Endothelial cell of umbilical vein (primary cell): Measurements from ENCODE around the gene DTWD2. TPM values are rescaled to one million over a fixed set of nuclear protein-coding genes. Genes with fewer than 3 reads are reported as not detected.

ENCODE experiments used
- BruUV-seq: library from RNA; stranded (reverse); fragments of 400-500 nt; replicated peaks from 2 replicates; lab custom pipeline; 2021; lab: Mats Ljungman, UMichigan
- CTCF ChIA-PET: fragments of 300-600, 350-600 bp; sonication (Branson Sonifier 250); formaldehyde crosslinking; loops from one replicate; lab custom pipeline; 2021; ENCODE audit warnings: antibody characterized with exemption, inconsistent platforms; lab: Charles Lee
- POLR2A ChIA-PET: fragments of 300-600, 350-600 bp; sonication (Branson Sonifier 250); formaldehyde crosslinking; loops from one replicate; lab custom pipeline; 2021; ENCODE audit warnings: antibody characterized with exemption, inconsistent platforms; lab: Charles Lee
- DNase-seq: peaks from one replicate; pipeline ENCODE4 v3.0.0-alpha.2; 2011; ENCODE audit warnings: low read depth, low spot score
- FAIRE-seq: peaks from 2 replicates; lab custom pipeline; 2011; peaks lifted over from hg19 to GRCh38; lab: Jason Lieb, UNC
- H2AFZ ChIP-seq: 2 replicates; pipeline ENCODE4 v1.6.0; 2012; ENCODE audit warnings: low read depth, low read length, control low read depth, inconsistent platforms
- H3K27ac ChIP-seq: 2 replicates; pipeline ENCODE4 v1.5.1; 2011; ENCODE audit warnings: low read depth, mild to moderate bottlenecking, control low read depth, low read length, moderate library complexity; ENCODE audit not compliant: insufficient read depth
- H3K27me3 ChIP-seq, 2 experiments: 2 replicates each; pipeline versions ENCODE4 v1.6.0 to v1.6.1; 2011; ENCODE audit warnings: low read length in 2 of 2, mixed read lengths in 1 of 2; ENCODE audit not compliant: control insufficient read depth in 2 of 2, insufficient read depth in 2 of 2
- H3K36me3 ChIP-seq, 2 experiments: 2 replicates in 1 of 2; 3 replicates in 1 of 2; pipeline ENCODE4 v1.5.1; 2011; ENCODE audit warnings: low read length in 2 of 2, mild to moderate bottlenecking in 1 of 2, moderate library complexity in 1 of 2; ENCODE audit not compliant: control insufficient read depth in 2 of 2, insufficient read depth in 2 of 2; ENCODE audit errors: extremely low read depth in 1 of 2
- H3K4me1 ChIP-seq: 3 replicates; pipeline ENCODE4 v1.5.1; 2011; ENCODE audit warnings: mild to moderate bottlenecking, low read length; ENCODE audit not compliant: control insufficient read depth, insufficient read depth; ENCODE audit errors: extremely low read depth
- H3K4me2 ChIP-seq: 2 replicates; pipeline ENCODE4 v1.6.1; 2011; ENCODE audit warnings: low read length, control low read depth, mixed read lengths; ENCODE audit not compliant: insufficient read depth
- H3K4me3 ChIP-seq, 3 experiments: fragments of 200-600 bp in 1 of 3; sonication (generic), shearing (Covaris generic) in 1 of 3; replicated peaks in 1 of 3; 2 replicates each; pipeline ENCODE4 v1.5.1; 2011 to 2016; ENCODE audit warnings: control low read depth in 3 of 3, low read length in 3 of 3, mild to moderate bottlenecking in 2 of 3, inconsistent platforms in 1 of 3, low read depth in 1 of 3, moderate library complexity in 1 of 3; ENCODE audit not compliant: insufficient read depth in 1 of 3
- H3K79me2 ChIP-seq: 2 replicates; pipeline ENCODE4 v1.6.0; 2012; ENCODE audit warnings: low read length, inconsistent platforms; ENCODE audit not compliant: control insufficient read depth, insufficient read depth
- H3K9ac ChIP-seq: replicated peaks from 2 replicates; pipeline ENCODE3; 2011; ENCODE audit warnings: low read length, control low read depth; ENCODE audit not compliant: insufficient read depth; ENCODE audit errors: extremely low read depth
- H3K9me1 ChIP-seq: replicated peaks from 3 replicates; pipeline ENCODE4 v1.6.0; 2011; ENCODE audit warnings: mild to moderate bottlenecking, low read length; ENCODE audit not compliant: control insufficient read depth, insufficient read depth; ENCODE audit errors: extremely low read depth
- H3K9me3 ChIP-seq: replicated peaks from 2 replicates; pipeline ENCODE4 v1.5.1; 2012; ENCODE audit warnings: low read length, inconsistent platforms; ENCODE audit not compliant: control insufficient read depth, insufficient read depth
- H4K20me1 ChIP-seq: replicated peaks from 2 replicates; pipeline ENCODE3; 2011; ENCODE audit warnings: mild to moderate bottlenecking, low read length; ENCODE audit not compliant: control insufficient read depth, insufficient read depth; ENCODE audit errors: extremely low read depth
- CTCF ChIP-seq, 2 donors: IDR thresholded peaks; 1 replicate in 1 of 2; 2 replicates in 1 of 2; pipeline ENCODE4 v1.5.1; 2011; ENCODE audit warnings: low read length in 2 of 2, mild to moderate bottlenecking in 2 of 2, moderate library complexity in 2 of 2, control low read depth in 1 of 2, inconsistent platforms in 1 of 2, low read depth in 1 of 2; ENCODE audit not compliant: insufficient read depth in 1 of 2; ENCODE audit errors: extremely low read depth in 1 of 2
- EZH2 ChIP-seq: IDR thresholded peaks from 2 replicates; pipeline ENCODE4 v1.6.1; 2012; ENCODE audit warnings: borderline replicate concordance, low read depth, mild to moderate bottlenecking, moderate library complexity, low read length, inconsistent platforms; ENCODE audit not compliant: severe bottlenecking
- FOS ChIP-seq: IDR thresholded peaks from 2 replicates; pipeline ENCODE4 v1.6.1; 2011; ENCODE audit warnings: mild to moderate bottlenecking, low read length, moderate library complexity, borderline replicate concordance; ENCODE audit not compliant: insufficient read depth
- GATA2 ChIP-seq: IDR thresholded peaks from 2 replicates; pipeline ENCODE4 v1.7.0; 2011; ENCODE audit warnings: low read depth, mild to moderate bottlenecking, moderate library complexity, mixed read lengths, low read length; ENCODE audit not compliant: insufficient read length, insufficient read depth
- JUN ChIP-seq: IDR thresholded peaks from 2 replicates; pipeline ENCODE4 v1.6.1; 2011; ENCODE audit warnings: borderline replicate concordance, low read depth; ENCODE audit not compliant: insufficient read length, insufficient read depth
- MAX ChIP-seq: IDR thresholded peaks from 2 replicates; pipeline ENCODE4 v1.6.1; 2011; ENCODE audit not compliant: insufficient read depth, insufficient read length
- MYC ChIP-seq: IDR thresholded peaks from one replicate; pipeline ENCODE4 v1.6.1; 2011; ENCODE audit warnings: mild to moderate bottlenecking, low read depth, low read length
- POLR2A ChIP-seq: IDR thresholded peaks from 2 replicates; pipeline ENCODE4 v1.6.1; 2012; ENCODE audit warnings: low read depth, mild to moderate bottlenecking, control low read depth, low read length
- POLR2AphosphoS5 ChIP-seq: IDR thresholded peaks from 2 replicates; pipeline ENCODE4 v1.6.1; 2012; ENCODE audit warnings: low read depth, mild to moderate bottlenecking, control low read depth, low read length, moderate library complexity; ENCODE audit not compliant: insufficient read depth
- dilution Hi-C: fragments of 300-500 bp; cut with MboI; formaldehyde crosslinking; loops from one replicate; pipeline ENCODE4 v1.15.0; 2019; ENCODE audit warnings: low sequenced_read_pairs; ENCODE audit not compliant: extremely low pct_ligation_motif_present
- intact Hi-C: fragments of 100-400 bp; cut with micrococcal nuclease; formaldehyde crosslinking; loops from one replicate; pipeline ENCODE4 v1.10.0; 2022
- polyA plus RNA-seq, 4 experiments: library from polyadenylated mRNA; depleted of rRNA in 3 of 4; stranded (reverse) in 3 of 4; unstranded in 1 of 4; fragments of >200 nt; gene quantifications; 2 replicates each; pipeline versions ENCODE4 v1.2.1 to v1.2.3, GENCODE V29; 2011 to 2012; ENCODE audit warnings: missing spikeins in 1 of 4
- total RNA-seq: library from RNA; stranded (reverse); gene quantifications from 2 replicates; pipeline ENCODE4 v1.2.3, GENCODE V29; 2021

DTWD2 gene
- total and polyA plus RNA-seq, 2 donors (not counting 3 experiments of a cell fraction or from before 2014, with no cell fraction given), result 0.99 to 1.1 TPM

- no peak for TF ChIP-seq POLR2A
- TF ChIP-seq EZH2, result no peak
- TF ChIP-seq JUN, result no peak
- no peak for TF ChIP-seq MYC
- TF ChIP-seq CTCF (IDR thresholded peaks at IDR 0.05; ENCODE audit: extremely low read depth in 1 of 2, insufficient read depth in 1 of 2, low read depth in 1 of 2, low read length in 2 of 2), result no peak
- TF ChIP-seq POLR2AphosphoS5, result no peak
- no peak for TF ChIP-seq GATA2
- TF ChIP-seq MAX, result no peak
- no peak for TF ChIP-seq FOS
- Histone ChIP-seq H3K9me3 (no peaks in the 10 kb centered on the region), H3K9me1 (no peaks in the 10 kb centered on the region), H3K4me2 (no peak overlapping the region), H3K4me1 (no peaks in the 10 kb centered on the region), H3K9ac (no peak overlapping the region), H3K79me2 (no peaks in the 10 kb centered on the region), H3K27ac (no peak overlapping the region), H3K27me3 (no peaks in the 10 kb centered on the region), H3K4me3 (no peak overlapping the region), H3K36me3 (no peaks in the 10 kb centered on the region), H2AFZ (no peak overlapping the region), H4K20me1 (no peaks in the 10 kb centered on the region)
- ChIA-PET POLR2A (no interaction called here), CTCF (interaction anchor here (1.0 to 1.5 kb wide), 2 partner anchors 10 to 15 kb away, joined by 3 to 4 read pairs; no protein-coding TSS in a partner anchor)
- FAIRE-seq, result no peak
- dilution Hi-C loops (no loop called here), intact Hi-C loops (no loop called here)
- no TSS peak for BruUV-seq
- DNase-seq, result no peak
Observed at GRCh38 chr5:118889165-118889564, 99.2 kb downstream of the DTWD2 start.
